ENCODE data around the gene PALM. TPM values are rescaled to one million over a fixed set of nuclear protein-coding genes. Genes with fewer than 3 reads are reported as not detected.
A peak's percentile ranks its signal among the peaks of the same experiment; 100 is the strongest.

The PALM gene
- total RNA-seq, 1 experiment from 2014 or later, result 18.5 TPM

DNA sequence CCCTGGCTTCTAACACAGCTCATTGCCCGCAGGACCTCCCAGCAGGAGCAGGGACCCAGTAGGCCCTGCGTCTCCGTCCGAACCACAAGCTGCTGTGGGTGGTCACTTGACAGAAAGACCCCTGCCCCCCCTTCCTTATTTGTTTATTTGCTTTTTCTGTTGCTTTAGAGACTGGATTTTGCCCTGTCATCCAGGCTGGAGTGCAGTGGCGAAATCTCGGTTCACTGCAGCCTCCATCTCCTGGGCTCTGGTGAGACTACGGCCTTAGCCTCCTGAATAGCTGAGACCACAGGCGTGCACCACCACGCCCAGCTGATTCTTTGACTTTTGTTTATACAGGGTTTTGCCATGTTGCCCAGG lies 80.9 kb downstream of the PALM start:
- peak overlapping the region in 1 of 2 experiments; percentile 28; a peak in 2 of 5 replicates for H3K4me3 Mint-ChIP-seq
- TF ChIP-seq, protein P1, sequence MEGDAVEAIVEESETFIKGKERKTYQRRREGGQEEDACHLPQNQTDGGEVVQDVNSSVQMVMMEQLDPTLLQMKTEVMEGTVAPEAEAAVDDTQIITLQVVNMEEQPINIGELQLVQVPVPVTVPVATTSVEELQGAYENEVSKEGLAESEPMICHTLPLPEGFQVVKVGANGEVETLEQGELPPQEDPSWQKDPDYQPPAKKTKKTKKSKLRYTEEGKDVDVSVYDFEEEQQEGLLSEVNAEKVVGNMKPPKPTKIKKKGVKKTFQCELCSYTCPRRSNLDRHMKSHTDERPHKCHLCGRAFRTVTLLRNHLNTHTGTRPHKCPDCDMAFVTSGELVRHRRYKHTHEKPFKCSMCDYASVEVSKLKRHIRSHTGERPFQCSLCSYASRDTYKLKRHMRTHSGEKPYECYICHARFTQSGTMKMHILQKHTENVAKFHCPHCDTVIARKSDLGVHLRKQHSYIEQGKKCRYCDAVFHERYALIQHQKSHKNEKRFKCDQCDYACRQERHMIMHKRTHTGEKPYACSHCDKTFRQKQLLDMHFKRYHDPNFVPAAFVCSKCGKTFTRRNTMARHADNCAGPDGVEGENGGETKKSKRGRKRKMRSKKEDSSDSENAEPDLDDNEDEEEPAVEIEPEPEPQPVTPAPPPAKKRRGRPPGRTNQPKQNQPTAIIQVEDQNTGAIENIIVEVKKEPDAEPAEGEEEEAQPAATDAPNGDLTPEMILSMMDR (conservative IDR thresholded peaks at IDR 0.05), result no peak

More for the DNA sequence above, 80.9 kb downstream of the PALM start:
- Mint-ChIP-seq H3K27ac (peak overlapping the region; percentile 94 to 96 (median 94)), H3K36me3 (ENCODE audit: insufficient read depth in 1 of 3, low read depth in 3 of 3) (peaks cover 0 to 4% (median under 1%) of the 10 kb centered on the region in 3 experiments; a peak in 2 of 7 replicates), H3K9me3 (no peaks in the 10 kb centered on the region), H3K4me1 (peaks cover 22 to 34% of the 10 kb centered on the region in 2 experiments), H3K27me3 (ENCODE audit: low read depth) (no peaks in the 10 kb centered on the region)
- no peaks in the 10 kb centered on the region for H3K23me2 ChIP-seq (ENCODE audit: insufficient read length, low read depth, low read length, poor library complexity, severe bottlenecking)
- no peak overlapping the region for H2BK12ac ChIP-seq (ENCODE audit: insufficient read length, low read depth, low read length)
- peak overlapping the region; percentile 36 for H3K18ac ChIP-seq (ENCODE audit: insufficient read length, low read depth, low read length)
- H4K91ac ChIP-seq (ENCODE audit: insufficient read length, low read depth, low read length), result no peak overlapping the region
- H2AK5ac ChIP-seq (ENCODE audit: insufficient read length, low read length), result no peak overlapping the region
- H2AFZ ChIP-seq (ENCODE audit: low read length), result no peak overlapping the region
- no peaks in the 10 kb centered on the region for H3K27me3 ChIP-seq (ENCODE audit: insufficient read depth, low read length)
- H2BK120ac ChIP-seq (ENCODE audit: low read depth, low read length, poor library complexity, severe bottlenecking), result no peak overlapping the region
- no peak for DNase-seq
- H3K9ac ChIP-seq (ENCODE audit: extremely low read depth, insufficient read length, low read length), result no peak overlapping the region
- H3K4me2 ChIP-seq (ENCODE audit: insufficient read depth, insufficient read length, low read length), result peak overlapping the region; percentile 0
- no peaks in the 10 kb centered on the region for H3K79me2 ChIP-seq (ENCODE audit: insufficient read depth, low read length)
- no peaks in the 10 kb centered on the region for H4K20me1 ChIP-seq (ENCODE audit: control insufficient read depth, insufficient read depth, insufficient read length)
- no peak overlapping the region for H3K23ac ChIP-seq (ENCODE audit: insufficient read length, low read depth, low read length)
- WGBS (ENCODE audit: extremely low coverage, insufficient read length, low lambda C conversion rate), result no CpG with 5 or more reads among the region's 9 CpGs
- no peak overlapping the region for H2BK15ac ChIP-seq (ENCODE audit: low read depth, low read length)
- no peak overlapping the region for H2BK20ac ChIP-seq (ENCODE audit: low read depth, low read length, poor library complexity, severe bottlenecking)
- H3K79me1 ChIP-seq (ENCODE audit: insufficient read depth, low read depth, low read length, poor library complexity, severe bottlenecking), result no peaks in the 10 kb centered on the region
- H3K56ac ChIP-seq (ENCODE audit: insufficient read length, low read depth, low read length), result no peak overlapping the region
- no peak overlapping the region for H3K27ac ChIP-seq (ENCODE audit: insufficient read length, low read depth, low read length)
- no peaks in the 10 kb centered on the region for H3K9me3 ChIP-seq (ENCODE audit: control insufficient read depth, low read depth, low read length)
- H3K4me1 ChIP-seq (ENCODE audit: insufficient read depth, low read length), result no peaks in the 10 kb centered on the region; the same call in 1 of the 2 replicates
- no peak overlapping the region for H4K5ac ChIP-seq (ENCODE audit: insufficient read length, low read depth, low read length)
- no peak overlapping the region for H3T11ph ChIP-seq (ENCODE audit: low read length)
- H2BK5ac ChIP-seq (ENCODE audit: insufficient read length, low read length), result no peak overlapping the region
- H3K4ac ChIP-seq (ENCODE audit: low read depth, low read length), result no peak overlapping the region
- H3K14ac ChIP-seq (ENCODE audit: insufficient read depth, low read length), result no peak overlapping the region
- no peak overlapping the region for H4K8ac ChIP-seq (replicated peaks; ENCODE audit: insufficient read length, low read depth, low read length)
